IPS-NIHi11 (cell line): Measurements from ENCODE around the gene FAM219A.
A peak's percentile ranks its signal among the peaks of the same experiment; 100 is the strongest.
"Not testable (repeated sequence)": the region's sequence is repeated elsewhere in the genome, so short reads cannot be mapped to it uniquely, and the experiment has no call there.

Experiments used
- DNase-seq: peaks from one replicate; pipeline ENCODE4 v3.0.0; 2012; ENCODE audit warnings: mixed read lengths, low spot score

FAM219A gene

DNA sequence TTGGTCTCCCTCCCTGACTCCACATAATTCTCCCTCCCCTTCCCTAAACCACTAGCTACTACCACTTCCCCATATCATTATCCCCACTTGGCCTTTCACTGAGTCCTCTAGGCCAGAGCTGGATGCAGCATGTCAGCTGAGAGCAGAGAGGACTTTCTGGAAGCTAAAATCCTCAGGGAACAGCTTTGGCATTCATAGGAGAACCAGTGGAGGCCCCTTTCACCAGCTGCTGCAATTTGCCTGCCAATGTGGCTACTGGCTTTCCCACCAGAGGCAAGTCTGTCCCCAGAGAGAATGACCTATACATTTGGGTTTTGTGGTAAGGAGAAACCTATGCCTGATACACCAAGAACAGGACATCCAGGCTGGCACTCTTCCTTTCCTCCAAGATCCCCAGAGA lies 14.4 kb downstream of the FAM219A start:
- no peak for DNase-seq

DNA sequence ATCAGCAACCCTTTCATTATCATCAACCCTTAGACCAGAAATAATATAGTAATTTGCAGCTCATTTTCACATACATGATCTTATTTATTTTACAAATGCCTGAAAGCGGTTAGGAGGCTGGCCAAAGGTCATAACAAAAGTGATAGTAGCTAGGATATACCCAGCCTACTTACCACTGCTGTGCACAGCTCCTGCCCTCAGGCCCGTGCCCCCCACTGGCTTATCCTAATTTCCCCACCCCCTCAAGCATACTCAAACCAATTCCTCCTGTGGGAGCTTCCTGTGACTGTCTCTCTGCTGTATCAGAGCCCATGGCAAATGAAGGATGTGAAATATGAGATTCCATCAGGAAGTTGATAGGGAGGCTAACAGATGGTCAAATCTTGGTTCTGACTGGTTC lies 14.8 kb downstream of the FAM219A start:
- DNase-seq: no peak

DNA sequence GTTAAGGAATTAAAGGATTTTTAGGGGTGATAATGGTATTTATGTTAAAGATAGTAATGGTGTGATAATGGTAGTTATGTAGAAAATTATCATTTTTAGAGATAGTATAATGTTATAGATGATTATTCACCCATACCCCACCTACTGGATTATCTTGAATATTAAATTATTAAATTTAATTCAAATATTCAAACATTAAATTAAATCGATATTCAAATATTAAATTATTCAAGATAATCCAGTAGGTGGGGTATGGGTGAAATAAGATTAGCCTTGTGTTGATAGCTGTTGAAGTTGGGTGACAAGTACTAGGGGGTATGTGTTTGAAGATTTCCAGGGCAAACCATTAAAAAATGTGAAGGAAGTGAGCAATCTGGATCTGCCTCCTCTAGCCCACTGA lies 15.6 kb downstream of the FAM219A start:
- no peak for DNase-seq

DNA sequence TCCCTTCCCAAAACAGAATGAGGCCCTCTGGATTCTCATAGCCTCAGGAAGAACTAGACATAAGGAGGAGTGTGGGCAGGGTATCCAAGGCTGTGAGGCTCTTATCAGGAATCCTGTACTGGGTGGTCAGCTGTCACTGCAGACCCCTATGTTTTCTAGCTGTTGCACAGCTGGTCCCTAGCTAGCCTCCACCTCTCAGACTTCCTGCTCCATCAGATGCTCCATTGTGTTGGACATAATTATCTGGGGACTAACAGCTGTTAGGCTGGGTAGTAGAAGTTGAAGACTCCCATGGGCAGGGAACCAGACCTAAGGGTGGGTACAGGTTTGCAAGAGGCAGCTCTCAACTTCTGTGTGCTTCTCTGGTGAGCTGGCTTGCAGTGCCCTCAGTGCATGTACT lies 18.4 kb downstream of the FAM219A start:
- no peak for DNase-seq

DNA sequence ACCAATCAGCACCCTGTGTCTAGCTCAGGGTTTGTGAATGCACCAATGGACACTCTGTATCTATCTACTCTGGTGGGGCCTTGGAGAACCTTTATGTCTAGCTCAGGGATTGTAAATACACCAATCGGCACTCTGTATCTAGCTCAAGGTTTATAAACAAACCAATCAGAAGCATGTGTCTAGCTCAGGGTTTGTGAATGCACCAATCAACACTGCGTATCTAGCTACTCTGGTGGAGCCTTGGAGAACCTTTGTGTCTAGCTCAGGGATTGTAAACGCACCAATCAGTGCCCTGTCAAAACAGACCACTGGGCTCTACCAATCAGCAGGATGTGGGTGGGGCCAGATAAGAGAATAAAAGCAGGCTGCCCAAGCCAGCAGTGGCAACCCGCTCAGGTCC lies 19.9 kb downstream of the FAM219A start:
- DNase-seq: not testable (repeated sequence)

DNA sequence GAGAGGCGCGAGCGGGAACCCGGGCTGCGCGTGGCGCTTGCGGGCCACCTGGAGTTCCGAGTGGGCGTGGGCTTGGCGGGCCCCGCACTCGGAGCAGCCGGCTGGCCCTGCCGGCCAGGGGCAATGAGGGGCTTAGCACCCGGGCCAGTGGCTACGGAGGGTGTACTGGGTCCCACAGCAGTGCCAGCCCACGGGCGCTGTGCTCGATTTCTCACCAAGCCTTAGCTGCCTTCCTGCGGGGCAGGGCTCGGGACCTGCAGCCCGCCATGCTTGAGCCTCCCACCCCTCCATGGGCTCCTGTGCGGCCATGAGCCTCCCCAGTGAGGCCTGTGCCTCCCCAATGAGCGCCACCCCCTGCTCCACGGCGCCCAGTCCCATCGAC lies 20.5 kb downstream of the FAM219A start:
- not testable (repeated sequence) for DNase-seq

DNA sequence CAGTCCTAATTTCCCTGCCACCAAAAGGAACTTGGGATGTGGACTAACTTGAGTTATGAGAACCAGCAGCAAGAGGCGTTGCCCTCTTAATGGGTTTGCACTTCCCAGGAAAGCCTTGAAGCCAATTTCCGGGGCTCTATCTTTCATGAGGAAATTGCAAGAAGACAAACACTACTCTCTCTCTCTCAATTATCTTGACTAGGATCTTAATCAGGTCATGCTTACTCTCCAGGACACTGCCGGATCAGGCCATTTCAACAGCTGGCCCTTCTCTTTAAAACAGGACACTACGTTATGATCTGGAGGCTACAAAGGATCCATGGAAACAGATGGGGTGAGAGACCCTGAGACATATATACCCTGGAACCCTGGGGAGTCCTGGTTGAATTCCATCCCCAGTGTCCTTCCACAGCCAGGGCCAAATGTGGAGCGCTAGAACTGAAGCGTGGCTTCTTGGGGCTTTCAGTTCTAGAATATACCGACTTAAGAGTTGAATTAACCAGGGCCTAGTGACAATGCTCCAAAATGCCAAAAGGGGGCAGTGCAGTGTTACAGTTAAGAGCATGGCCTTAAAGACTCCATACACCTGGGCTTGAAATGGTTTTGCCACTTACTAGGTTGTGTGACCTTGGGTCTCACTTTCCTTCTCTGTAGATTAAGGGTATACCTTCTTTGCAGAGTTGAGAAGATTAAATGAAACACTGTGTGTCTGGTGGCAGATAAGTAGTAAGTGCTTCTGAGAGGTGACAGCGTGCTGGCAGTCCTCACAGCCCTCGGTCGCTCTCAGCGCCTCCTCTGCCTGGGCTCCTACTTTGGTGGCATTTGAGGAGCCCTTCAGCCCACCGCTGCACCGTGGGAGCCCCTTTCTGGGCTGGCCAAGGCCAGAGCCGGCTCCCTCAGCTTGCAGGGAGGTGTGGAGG lies 21.1 kb downstream of the FAM219A start:
- peak; percentile 70 for DNase-seq

DNA sequence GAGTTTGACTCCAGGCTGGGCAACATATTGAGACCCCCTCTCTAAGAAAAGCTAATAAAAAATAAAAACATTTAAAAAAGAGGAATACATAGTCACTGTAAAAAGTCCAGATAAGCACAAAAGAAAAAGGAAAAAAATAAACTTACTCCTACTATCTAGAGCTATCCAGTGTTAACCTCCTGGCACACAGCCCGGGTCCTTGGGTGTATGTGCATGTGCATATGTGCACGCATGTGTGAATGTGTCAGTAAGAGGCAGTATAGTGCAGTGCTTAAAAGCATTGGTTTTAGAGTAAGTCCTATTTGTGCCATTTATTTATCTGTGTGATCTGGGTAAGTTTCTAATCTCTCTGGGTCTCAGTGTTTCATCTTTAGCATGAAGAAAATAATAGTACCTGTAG lies 26.7 kb downstream of the FAM219A start:
- DNase-seq: no peak

DNA sequence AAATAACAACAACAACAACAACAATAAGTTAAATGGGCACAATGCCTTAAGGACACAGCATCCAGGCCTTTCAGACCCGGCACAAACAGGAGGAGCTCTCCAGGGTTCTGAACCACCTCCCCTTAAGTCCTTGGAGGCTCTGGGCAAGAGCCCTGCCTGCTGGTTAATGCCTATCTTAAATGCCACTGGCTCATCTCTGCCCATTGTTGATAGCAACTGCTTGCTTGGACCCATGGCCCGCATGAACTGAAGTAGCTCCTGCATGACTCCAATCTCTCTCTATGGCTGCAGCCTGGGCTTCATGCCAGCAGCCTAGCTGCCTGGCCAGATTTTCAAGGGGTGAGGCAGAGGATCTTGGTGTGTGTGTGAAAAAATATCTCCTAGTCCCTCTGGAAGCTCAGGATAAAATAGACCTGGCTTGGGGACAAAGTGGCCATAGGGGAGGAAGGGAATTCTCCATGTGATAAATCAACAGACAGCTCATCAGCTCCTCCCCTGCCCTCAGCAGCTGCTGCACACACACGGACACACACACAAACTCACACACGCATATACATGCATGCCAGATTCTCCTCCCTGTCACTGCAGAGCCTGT lies 27.4 kb downstream of the FAM219A start:
- DNase-seq: peak; percentile 80

DNA sequence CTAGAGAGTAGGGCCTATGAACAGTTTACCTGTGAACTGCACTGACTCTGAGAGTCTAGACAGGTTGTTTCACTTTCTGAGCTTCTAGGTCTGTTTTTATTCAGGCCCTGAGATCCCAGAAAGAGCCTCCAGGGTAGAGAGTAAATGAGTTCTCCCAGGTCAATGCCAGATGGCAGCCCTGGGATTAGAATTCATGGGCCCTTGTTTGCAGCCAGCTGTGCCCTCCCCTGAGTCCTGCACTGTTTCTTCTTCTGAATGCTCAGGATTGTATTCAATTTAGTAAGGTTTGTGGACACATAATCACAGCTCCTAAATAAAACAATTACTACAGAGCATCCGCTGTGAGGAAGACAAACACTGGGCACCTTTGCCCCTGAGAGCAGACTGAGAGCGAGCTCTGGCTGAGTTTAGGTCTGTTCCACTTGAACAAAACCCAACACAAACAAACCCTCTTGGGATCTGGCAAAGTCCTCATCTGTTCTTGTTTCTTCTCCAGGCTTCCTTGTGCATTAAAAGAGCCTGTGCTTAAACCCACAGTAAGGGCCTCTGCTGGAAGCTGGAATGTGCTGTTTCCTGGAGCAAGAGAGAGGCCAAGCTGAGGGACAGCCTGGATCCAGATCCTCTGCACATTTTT lies 29.9 kb downstream of the FAM219A start:
- DNase-seq: no peak

DNA sequence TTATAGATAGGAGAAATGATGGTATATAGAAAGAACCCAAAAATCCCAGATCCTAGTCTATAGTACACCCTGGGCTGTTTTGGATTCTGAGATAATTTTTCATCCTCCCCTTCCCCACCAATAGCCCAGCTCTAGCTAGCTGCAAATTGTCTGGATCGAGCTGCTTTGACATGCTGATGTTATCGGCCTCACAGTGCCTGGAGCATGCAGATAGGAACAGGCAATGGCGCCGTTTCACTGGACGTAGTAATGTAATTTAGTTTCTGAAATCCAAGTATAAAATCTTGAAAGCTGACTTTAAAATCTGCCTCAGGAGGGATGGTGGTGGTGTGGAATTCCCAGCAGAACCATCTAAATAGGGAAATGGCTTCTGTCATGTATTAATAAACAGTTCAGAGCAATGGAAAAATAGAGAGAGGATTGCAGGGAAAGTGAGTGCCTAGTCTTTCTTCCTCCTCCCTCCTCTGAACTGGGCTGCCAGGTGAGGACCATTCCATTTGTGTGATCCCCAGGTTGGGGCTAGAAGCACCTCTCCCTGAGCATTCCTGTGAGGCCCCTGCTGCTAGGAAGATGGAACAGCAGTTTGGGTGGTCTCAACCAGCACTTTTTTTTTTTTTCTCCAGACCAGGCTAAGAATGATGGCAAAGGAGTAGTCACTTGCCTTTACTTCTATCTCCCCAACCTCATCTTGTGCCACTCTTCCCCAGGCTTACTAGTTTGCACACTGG lies 31.9 kb downstream of the FAM219A start:
- peak; percentile 46 for DNase-seq

DNA sequence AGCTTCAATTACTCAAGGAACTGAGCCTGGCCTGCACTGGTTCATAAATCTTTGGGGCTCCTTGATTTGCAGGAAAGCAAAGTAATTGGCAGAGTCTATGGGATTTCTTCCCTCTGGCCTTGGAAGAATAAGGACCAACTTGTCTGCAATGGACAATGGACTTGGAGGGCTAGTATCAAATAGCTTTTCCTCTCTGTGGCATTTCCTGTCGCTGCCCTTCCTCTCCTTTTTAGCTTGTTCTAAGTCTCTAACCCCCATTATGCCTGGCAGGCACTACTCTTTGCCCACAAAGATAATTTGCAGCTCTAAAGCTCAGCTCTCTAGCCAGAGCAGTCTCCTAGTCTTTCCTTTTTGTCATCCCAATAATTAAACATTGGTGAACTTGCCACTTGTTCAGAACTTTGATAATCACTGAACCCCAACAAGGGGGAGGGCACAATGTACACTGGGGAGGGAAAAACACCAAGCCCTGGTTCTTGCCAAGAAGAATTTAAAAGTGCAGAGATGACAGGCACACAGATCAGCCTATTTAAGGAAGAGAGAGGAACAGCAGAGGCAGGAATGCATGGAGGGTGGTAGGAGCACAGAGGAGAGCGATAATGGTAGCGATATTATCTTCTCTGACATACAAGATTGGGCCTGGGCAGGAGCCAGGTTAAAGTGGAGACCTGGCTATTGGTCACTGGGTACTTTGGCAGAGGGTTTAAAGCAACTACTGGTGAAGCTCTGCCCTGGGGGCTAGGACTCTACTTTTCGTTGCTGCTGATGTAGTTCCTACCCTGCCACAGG lies 38.5 kb downstream of the FAM219A start:
- no peak for DNase-seq

DNA sequence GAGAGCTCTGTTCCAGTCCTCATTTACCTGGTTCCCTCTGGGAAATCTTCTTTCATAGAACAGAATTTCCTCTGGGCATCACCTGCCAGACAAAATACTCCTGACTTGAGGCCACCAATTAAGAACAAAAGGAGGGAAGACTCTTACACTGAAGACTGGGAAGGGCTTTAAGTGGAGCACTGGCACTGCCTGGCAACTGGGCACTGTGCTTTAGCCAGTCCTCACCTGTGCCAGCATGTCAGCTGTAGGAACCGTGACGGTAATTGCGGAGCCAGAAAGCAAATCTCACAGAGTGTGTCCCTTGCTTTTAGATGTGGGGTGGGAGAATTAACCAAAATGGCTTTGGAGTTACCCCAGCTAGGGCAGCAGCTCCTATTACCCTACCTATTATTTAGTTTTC lies 40.6 kb downstream of the FAM219A start:
- no peak for DNase-seq

DNA sequence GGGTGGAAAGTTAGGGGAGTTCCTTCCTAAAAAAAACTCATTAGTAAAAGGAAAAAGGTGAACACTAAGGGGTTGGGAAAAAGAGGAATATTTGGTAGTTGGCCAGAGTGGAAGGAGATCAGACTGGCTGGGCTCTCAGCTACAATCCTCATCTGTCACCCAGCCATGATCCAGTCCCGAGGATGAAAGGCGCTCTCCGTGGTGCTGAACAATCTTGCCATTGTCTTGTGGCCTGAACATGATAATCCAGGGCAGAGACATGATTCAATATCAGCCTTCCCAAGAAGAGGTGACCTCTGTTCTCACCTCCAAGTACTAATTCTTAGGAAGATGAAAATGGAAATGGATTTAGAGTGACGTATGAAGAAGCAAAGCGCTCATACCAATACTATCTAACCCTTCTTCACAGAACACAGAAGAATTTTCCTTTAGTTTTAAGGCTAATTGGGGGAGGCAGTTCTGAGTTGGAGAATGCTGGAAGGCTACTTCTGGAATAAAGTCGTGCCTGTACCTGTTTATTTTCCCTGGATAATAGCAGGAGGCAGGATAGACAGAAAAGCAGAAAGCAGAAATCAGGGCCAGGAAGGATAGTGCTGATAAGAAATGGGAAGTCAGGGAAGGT lies 45.0 kb downstream of the FAM219A start:
- peak; percentile 84 for DNase-seq

DNA sequence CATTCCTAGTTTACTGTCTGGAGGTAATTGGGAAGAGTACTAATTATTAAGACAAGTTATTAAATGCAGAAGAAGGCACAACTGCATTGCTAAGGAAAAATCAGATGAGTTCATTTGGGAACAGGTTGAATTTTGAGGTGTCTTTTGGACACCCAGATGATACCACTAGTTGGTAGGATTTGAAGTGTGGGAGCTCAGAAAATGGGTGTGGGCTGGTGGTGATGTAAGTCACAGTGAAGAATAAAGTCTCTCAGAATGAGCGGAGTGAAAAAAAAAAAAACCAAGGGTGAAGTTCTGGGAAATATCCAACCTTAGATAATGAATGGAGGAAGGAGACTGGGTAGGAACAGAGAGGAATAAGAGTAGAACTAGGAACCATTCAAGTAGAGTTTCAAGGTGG lies 46.0 kb downstream of the FAM219A start:
- no peak for DNase-seq

DNA sequence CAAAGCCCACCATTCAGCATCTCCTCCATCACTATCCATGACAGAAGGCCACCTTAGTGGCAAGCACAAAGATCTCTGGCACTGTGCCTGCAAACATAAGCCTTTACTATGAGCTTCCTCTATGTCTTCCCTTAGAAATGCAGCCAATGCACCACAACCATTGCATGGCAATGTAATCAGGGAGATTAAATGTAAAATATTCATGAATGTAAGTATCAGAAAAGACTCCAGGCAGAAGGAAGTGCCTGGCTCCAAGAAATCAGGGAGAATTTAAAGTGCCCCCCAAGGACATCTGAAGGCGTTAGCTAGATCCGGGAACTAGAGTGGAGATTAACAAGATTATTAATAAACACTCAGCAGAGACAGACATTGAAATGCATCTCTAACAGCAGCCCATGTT lies 49.2 kb downstream of the FAM219A start:
- DNase-seq: no peak

DNA sequence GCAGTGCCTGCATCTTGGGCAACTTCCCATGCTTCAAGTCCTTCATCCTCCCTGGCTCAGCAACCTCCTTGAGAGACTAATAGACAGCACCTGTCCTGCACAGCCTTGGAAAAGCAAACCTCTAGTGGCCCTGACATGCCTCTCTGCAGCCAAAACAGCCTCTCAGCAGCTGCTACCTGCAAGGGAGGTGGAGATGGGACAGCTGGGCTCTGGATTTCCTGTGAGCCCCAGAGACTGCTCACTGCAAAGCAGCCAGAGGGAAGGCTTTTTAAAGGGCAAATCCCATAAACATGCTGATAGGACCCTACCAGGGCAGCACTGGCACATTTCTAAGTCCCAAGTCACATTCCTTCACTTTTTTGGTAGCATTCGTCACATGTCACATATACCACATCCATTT lies 50.2 kb downstream of the FAM219A start:
- DNase-seq: no peak

DNA sequence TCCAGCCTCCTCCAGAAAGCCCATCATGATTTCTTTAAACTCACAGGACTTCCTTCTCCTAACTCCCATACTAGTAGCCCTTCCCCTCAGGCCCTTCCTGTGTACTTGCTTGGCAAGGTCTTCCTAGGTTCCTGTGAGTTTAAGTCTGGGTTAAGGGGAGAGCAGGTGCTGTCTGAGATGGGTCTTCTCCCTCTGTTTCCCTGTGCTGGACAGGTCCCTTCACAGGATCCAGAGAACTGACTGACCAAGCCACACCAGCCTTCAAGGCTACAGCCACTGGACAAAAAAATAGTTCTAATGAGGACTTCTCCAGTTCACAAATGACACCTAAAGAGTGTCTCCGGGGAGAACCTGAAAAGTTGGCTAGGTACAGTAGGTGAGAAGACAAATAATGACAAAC lies 52.2 kb downstream of the FAM219A start:
- no peak for DNase-seq

DNA sequence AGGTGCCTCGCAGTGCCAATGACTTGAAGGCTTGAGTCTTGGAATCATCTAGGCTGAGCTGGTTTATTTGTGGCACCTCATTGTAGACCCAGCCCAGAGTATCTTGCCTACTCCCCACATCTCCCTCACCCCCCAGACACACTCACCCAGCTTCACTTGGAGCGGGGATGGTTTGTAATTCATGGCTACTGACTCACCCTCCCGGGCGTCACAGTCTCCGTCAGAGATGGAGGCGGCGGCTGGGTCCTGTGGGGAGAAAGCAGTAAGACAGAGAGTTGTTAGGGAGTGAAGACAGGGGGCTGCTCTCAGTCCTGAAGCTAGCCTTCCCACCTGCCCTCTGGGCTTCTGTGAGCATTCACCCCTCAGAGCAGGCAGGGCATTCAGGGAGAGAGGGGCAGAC lies 52.7 kb downstream of the FAM219A start:
- DNase-seq: no peak

DNA sequence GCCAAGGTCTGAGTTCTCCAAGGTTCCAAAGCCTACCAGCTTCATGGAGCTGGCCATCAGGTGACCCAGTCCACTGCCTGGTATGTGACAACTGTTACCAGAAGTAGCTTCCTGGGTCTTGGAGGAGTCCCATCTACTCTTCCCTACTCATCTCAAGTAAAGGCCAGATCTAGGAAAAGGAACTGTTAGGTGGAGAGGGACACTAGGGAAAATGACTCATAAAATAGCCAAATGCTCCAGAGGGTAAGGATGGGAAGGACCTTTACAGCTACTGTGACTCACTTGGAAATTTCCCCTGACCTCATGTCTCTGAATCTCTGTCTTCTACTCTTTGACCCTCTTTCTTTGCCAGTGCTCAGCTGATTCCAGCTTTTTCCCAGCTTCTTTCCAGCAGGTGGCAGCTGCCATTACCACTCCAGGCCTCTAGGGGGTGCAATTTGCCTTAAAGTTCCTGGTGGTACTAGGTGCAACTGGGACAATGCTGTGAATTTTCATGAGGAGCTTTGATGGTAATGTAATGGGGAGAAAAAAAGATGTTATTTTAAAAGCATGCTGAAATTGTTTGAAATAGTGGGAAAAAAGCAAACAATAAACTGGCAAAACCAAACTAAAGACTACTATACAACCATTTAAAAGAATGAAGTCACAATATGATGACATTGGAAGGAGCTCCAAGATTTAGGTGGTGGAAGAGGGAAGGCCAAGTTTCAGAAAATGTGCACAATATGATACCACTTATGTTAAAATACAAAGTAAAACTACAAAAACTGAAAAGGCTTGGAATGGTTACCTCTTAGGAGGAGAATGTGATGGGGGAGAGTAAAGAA lies 54.6 kb downstream of the FAM219A start:
- peak; percentile 79 for DNase-seq
